ENCODE results near the gene LARGE1.

The LARGE1 gene

DNA sequence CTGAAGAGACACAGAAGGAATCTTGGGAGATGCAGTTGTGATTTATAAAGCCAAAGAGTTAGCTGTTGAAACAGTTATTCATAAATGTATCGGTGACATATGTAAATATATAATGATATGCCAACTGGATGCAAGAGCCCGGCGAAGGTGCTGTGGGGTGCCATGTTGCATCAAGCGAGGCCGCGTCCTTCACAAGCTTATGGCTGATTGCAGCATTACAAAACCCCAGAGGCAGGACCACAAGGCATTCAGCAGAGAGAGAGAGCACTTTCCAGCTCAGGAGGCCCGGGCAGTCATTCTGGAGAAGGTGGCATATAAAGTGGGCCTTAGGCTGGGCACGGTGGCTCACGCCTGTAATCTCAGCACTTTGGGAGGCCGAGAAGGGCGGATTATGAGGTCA lies 65.6 kb downstream of the LARGE1 start:
- DNase-seq (ENCODE audit: low read depth in 2 of 2) = no peak

DNA sequence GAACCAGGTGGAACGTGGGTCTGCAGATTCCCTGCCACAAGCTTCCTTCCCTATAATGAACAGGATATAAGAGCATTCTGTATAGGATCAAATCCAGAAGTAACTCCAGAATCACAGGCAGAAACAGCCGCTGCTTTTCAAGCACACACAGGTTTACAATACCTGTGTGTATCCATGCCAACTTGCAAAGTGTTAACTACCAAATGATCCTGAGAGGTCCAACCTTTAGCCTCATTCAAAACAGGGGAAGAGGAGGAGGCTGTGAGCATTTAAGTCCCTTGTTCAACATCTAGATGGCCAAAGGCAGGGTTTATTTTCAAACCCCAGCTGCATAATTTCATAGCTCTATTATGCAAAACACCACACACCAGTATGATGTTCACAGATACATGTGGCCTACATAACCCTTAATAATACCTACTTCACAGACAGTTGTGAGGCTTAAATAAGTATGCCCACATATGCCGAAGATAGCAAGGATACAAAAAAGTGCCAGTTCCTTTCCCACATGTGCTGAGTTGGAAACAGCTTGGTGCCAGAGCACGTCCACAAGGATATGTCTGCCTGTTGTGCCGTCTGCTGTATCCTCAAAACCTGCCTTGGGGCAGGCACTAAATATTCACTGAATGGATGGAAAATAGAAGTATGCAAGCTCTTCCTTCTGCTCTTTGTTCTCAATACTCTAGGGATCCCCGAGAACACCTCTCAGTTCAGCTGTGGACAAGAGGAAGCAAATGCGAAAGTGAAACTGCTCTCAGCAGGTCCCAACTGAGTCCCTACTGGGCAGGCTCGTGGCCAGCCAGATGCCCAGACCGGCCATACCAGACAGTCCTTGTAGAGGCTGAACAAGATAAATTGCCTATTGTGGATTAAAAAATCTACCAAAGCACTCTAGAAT lies 66.8 kb downstream of the LARGE1 start:
- DNase-seq (ENCODE audit: low read depth in 2 of 2) = no peak

DNA sequence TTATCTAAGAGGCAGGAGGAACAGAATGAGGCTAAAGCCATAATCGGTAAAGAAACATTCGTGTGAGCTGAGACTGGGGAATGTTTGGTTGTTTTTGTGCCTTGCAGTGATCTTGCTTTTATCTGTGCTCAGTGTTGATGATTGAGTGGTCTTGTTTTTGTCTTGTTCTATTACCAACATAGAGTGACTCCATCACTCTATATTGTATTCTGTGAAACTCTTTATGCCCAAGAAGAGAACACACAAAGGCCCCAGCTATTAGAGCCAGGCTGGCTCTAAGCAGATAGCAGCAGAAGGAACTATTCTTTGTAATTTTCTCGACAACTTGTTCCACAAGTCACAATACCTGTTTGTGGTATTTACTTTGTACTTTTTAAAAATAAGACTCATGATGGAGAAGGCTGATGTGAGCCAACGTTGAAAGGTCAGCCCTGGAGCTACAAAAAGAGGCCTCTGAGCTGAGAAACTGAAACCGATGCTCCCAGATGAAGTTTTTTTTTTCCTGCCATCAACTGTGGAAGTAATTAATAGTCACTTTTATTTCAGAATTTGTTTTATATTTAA lies 68.4 kb downstream of the LARGE1 start:
- no peak for DNase-seq (ENCODE audit: low read depth in 2 of 2)

DNA sequence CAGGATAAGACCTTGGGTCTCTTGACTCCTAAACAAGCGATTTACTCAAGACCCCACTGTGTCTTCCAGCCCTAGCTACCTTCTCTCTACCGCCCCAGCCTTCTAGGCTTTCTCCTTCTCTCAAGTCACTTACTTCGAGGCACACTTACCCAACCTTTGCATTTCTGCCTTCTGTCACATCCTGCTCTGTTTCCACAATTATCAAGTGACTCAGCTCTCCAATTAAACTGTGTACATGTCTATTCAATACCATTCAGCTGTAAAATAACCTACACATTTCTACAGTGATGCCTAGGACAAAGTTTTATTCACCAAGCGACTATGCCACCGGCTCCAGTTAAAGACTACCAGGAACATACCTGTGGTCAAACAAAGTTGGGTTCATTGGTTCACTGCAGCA lies 69.0 kb downstream of the LARGE1 start:
- no peak for DNase-seq (ENCODE audit: low read depth in 2 of 2)

DNA sequence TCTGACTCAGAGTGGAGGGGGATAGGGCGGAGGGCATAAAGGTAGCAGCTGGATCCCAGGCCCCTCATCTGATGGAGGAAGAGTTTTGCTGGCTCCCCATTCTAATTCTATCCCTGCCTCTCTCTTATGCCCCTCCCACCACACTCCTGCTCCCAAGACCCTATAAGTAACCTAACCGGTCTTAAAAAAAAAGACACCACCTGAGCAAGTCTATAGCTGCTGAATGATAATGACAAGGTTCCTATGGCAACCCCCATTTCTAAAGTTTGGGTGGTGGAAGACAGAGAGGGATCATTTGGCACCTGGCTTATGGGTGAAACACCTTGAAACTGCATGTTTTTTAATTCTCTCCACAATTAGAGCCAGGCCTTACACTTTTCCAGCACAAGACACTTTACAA lies 69.6 kb downstream of the LARGE1 start:
- DNase-seq (ENCODE audit: low read depth in 2 of 2) = no peak

DNA sequence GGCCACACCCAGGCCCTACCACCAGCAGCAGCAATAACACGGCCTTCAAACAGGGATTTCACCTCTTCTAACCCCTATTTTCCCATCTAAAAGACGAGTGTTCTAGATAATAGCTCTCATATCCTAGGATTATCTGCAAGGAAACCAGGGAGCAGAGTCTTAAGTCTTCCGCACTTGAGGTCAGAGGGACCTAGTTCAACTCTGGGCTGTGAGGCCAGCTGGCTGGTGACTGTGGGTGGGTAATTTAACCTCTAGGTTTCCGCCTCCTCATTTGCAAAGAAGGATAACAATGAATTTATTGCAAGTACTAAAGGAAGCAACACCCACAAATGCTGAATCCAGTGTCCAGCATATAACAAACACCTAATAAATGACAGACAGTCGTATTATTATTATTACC lies 70.1 kb downstream of the LARGE1 start:
- DNase-seq (ENCODE audit: low read depth in 2 of 2) = no peak

DNA sequence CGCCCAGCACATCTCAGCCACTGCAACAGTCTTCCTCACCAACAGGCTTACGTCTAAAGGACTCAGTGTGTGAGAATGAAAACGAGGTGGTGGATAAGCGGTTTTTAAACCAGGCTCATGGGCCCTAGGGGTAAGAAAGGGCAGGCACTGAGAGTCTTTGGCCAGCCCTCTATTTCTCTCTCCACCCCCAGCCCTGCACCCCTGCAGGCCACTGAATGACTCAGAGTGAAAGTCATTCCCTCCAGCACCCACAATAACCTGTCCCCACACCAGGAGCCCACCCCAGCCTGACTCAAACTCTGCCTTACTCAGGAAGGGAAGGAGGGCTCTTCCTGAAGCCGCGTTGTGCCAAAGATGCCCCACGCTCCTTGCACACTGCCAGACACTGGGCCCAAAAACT lies 72.0 kb downstream of the LARGE1 start:
- no peak for DNase-seq (ENCODE audit: low read depth in 2 of 2)

DNA sequence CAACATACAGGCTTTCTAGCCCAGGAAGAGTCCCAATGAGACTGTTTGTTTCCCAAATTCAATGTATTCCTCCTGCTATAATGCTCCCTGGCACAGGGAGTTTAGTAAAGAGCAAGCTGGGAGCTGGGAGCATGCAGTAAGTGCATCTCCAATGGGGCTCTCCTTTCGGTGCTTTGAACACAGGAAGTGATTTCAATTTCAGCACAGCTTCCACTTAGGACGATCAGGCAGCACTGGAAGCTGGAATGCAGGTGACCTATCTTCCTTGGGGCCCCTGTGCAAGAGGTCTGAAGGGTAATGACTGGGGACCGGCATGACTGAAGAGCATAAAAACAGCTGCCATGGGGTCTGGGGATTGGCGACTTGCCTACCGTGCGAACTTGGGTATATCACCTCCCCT lies 76.0 kb downstream of the LARGE1 start:
- DNase-seq (ENCODE audit: low read depth in 2 of 2) = no peak

DNA sequence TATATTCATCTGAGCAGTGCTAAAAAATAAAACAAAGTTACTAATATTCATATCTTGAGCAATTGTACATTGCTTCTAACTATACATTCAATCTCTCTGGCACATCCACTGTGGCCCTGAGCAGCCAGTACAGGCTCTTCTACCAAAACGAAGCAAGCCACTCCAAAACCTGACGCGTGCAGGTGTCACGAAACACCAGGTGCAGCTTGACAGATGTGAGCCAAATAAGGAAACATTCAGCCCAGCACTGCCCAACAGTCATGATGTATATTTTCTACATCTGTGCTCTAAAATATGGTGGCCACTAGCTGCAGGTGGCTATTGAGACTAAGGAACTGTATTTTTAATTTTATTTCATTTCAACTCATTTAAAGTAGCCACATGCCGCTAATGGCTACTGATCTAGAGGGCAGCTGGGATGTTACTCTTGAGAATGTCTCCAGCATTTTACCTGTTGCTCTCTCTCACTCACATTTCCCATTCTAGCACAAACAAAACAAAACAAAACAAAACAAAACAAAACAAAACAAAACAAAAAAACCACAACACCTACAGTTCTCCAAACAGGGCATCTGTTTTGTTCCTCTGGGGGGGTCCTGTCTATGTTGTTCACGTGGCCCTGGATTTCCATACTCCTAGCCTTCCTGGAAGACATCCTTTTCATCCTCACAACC lies 77.7 kb downstream of the LARGE1 start:
- DNase-seq (ENCODE audit: low read depth in 2 of 2) = no peak

DNA sequence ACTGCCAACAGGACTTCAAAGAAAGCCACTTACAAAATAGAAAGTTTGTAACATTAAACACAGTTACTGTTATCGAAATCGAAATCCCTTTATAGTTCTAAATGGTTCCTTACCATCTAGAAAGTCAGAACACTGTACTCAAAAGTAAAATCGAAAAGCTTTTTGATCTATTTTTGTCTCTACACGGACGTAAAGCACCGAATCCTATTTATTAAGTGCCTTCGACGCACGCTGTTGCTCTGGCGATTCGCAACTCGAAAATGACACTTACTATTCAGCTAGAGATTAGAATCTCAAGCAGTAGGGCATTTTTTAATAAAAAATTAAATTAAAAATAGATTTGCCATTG lies 78.3 kb downstream of the LARGE1 start:
- DNase-seq (ENCODE audit: low read depth in 2 of 2) = no peak

DNA sequence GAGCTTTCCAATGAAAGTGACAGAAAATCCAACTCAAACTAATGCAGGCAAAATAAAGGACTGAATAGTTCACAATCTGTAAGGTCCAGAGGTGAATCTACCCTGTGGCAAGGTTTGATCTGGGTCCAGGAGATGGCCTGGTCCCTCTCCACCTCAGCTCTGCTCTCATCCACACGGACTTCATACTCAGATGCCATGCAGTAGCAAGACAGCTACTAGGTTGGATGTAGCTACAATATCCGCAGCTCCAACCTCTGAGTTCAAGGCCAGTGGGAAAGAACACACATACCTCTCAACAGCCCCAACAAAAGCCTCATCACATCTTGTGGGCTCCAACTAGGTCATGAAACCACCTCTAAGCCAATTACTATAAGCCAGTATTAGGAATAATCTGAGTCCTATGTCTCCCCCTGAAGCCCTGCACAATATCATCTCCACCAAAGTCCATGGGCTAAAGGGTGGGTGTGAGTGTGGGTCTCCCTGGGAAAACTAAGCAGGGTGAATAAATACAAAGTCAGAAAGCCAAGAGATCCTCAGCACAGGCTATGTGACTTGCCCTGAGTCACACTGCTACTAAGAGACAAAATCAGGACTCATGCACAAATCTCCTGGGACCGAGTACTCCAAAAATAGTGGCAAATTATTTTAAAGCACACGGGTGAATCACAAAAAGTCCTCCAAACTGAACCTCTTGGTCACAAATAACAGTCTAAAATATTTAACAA lies 78.8 kb downstream of the LARGE1 start:
- DNase-seq (ENCODE audit: low read depth in 2 of 2) = no peak

DNA sequence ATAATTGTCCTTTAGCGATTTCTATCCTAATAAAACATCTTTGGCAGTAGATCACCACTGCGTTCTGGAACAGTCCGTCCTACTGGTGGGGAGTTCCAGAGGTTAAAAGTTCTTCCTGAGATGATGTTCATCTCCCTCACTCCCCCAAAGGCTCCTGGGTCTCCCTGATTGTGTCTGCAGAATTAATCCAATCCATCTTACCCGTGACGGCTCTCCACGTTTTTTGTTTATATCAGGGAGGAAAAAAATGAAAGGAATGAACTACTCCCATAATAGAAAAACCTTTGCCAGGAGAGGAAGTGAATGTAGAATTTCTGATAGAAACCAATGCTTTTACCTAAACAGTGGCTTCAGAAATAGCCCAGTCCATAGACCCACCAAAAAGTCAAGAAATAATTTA lies 81.6 kb downstream of the LARGE1 start:
- DNase-seq (ENCODE audit: low read depth in 2 of 2) = no peak

DNA sequence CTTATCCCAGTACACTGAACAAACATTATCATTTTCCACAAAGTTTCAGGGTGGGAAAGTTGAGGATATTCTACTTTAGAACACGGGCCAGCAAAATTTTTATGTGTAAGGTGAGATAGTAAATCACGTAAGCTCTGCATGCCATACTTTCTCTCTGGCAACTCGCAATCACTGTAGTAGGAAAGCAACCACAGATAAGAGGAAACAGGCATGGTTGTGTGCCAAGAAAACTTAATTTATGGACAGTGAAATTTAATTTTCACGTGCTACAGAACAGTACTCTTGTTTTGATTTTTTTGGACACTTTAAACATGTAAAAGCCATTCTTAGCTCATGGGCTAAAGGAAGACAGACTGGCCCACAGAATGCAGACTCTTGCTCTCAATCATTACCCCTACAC lies 82.5 kb downstream of the LARGE1 start:
- no peak for DNase-seq (ENCODE audit: low read depth in 2 of 2)

DNA sequence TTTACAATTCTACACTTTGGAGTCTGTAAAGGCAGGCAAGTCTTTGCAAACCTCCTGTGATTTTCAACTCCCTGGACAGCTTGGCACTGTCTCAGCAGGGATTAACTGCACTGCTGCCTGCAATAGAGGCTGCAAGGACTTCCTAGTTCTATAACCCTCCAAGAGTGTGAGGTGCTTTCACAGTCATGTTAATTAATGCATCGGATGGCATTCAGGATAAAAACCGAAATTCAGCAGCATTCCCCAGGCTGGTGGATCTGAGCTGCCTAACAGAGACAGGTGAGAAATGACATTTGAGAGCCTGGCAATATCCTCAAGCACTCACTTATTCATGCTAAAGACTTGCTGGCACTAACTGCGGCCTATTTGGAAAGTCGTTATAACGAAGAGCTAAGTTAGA lies 85.0 kb downstream of the LARGE1 start:
- no peak for DNase-seq (ENCODE audit: low read depth in 2 of 2)

DNA sequence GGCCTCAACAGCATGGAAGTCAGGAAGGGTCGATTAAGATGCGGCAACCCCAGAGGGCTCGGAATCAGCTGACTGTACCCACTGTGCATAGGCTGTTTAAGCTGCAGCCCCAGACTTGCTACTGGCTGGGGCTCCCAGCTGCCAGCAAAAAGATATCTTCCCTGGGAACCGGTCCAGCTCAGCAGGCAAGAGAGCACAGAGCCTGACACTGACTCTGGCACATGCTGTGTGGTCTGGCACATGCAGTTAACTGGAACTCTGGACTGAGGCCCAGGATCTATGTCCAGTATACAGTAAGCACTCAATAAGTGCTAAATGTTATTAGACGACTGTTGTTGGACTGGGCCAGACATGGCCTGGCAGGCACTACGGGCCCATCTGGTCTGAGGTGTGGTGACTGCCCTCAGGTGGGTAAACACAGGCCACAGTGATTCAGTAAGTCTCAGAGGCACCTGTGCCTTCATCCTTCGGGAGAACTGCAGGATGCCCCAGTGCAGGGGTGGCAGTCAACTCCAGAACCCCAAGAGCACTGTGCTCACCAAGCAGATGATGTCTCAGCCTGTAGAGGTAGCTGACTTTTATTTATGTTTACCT lies 87.6 kb downstream of the LARGE1 start:
- no peak for DNase-seq (ENCODE audit: low read depth in 2 of 2)

DNA sequence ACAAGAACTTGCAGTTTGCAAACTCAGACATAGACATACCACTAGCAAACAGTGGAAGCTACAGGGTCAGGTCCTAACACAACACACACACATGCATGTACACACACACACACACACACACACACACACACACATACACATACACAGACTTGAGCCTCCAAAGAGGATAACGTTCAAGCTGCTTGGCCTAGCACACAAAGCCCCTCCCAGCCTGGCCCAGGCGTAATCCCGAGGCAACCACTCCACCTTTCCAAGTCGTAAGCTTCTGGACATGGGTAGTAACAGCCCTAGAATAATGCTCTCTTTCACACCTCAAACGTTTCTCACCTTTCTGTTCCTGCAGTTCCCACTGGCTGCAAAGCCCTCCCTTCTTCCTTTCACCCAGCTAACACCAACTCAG lies 88.6 kb downstream of the LARGE1 start:
- DNase-seq (ENCODE audit: low read depth in 2 of 2) = no peak

DNA sequence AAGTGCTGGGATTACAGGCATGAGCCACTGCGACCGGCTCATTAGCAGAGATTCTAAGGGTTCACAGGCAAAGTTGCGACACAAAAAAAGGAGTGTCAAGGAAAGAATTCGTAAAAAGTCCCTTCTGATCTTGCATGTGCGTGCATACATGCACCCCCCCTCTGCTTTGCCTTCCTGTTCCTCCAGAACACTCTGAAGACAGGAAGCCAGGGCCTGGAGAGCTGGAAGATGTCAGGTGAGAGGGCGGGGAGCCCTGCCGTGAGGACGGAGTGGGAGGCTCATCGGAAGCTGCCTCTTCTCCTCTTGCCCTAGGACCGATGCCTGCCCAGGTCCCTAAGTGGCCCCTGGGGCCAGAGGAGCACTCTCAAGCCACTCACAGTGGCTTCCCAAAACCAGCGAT lies 89.1 kb downstream of the LARGE1 start:
- DNase-seq (ENCODE audit: low read depth in 2 of 2) = no peak

DNA sequence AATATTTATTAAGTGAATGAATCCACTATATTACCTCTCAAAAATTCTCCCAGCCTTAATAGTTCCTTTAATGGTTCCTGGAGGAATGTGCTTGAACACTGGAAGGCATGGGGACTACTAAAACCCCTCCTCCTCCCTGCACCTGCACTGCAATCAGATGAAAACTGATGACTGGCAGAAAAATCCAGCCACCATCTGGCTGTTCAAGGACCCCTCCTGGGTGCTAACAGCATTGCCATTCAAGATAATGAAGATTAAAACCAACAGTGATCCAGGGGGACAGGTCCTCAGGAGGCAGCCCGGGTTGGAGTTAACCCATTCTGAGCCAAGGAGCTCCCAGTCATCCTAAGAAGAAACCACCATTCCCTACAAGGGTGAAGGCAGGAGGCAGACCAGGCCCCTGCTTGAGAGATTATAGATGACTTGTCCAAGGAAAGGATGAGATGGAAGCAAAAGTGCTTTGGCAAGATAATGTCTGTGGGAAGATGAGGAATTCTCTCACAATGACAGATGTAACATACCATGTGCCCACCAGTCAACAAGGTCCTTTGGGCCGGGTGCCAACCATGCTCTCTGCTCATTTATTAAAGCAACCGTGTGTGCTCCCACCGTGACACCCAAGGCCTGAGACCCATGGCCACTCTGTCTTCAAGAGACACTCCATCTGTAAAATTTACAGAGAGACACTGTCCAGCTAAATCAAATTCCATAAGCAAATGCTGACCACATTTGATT lies 90.6 kb downstream of the LARGE1 start:
- no peak for DNase-seq (ENCODE audit: low read depth in 2 of 2)

DNA sequence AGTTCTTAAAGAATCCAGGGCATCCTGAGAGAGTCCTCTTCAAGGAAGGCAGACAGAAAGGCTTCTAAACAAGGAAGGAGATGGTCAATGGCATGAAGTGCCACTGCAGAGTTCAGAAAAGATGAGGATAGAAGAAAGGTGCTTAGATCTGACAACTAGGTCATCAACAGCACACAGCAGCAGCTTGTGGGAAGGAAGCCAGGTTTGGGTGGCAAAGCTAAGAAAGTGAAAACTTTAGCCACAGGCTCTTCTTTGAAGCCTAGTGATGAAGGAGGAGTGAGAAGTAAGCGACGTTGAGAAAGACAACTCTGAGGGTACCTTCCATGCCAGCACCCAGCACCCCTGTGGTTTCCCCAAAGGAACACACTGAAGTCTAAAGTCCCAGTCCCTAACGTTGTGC lies 92.0 kb downstream of the LARGE1 start:
- DNase-seq (ENCODE audit: low read depth in 2 of 2) = no peak

DNA sequence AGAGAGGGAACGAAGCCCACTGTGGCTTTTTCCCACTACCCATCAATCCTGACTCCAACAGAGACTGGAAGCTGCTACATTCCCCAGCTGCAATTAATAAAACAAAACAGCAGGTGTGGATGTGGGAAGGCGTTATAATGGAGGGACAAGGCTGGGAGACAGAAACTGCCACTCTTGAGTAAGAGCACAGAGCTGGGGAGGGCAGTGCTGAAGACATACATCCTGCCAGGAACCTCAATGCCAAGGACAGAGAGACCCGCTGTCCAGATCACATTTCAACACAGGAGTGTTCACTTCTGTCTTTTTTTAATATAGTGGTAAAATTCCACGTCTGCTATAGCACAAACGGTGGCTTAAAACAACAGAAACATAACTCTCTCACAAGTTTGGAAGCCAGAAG lies 94.5 kb downstream of the LARGE1 start:
- no peak for DNase-seq (ENCODE audit: low read depth in 2 of 2)

DNA sequence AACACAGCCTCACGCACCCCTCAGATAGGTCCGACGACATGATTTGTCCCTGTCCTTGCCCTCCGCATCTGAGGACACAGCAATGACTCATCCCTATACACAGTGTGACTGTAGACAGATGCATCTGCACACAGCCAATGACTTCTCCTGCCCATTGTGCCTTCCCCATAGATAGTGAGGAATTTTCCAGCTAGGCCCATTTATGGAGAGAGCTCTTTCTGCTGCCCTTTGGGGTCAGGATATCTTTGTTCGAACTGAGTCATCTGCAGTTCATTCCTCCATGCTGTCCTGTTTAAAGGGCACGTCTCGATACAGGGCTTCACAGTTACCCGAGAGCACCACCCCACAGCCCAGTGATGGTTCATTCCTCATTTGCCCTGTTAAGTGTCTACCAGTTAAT lies 96.7 kb downstream of the LARGE1 start:
- DNase-seq (ENCODE audit: low read depth in 2 of 2) = no peak

Data from fibroblast of skin of left quadriceps (primary cell).